ENCODE data around the gene ADAMTS7. TPM values are rescaled to one million over a fixed set of nuclear protein-coding genes. Genes with fewer than 3 reads are reported as not detected.

Gene ADAMTS7, protein sequence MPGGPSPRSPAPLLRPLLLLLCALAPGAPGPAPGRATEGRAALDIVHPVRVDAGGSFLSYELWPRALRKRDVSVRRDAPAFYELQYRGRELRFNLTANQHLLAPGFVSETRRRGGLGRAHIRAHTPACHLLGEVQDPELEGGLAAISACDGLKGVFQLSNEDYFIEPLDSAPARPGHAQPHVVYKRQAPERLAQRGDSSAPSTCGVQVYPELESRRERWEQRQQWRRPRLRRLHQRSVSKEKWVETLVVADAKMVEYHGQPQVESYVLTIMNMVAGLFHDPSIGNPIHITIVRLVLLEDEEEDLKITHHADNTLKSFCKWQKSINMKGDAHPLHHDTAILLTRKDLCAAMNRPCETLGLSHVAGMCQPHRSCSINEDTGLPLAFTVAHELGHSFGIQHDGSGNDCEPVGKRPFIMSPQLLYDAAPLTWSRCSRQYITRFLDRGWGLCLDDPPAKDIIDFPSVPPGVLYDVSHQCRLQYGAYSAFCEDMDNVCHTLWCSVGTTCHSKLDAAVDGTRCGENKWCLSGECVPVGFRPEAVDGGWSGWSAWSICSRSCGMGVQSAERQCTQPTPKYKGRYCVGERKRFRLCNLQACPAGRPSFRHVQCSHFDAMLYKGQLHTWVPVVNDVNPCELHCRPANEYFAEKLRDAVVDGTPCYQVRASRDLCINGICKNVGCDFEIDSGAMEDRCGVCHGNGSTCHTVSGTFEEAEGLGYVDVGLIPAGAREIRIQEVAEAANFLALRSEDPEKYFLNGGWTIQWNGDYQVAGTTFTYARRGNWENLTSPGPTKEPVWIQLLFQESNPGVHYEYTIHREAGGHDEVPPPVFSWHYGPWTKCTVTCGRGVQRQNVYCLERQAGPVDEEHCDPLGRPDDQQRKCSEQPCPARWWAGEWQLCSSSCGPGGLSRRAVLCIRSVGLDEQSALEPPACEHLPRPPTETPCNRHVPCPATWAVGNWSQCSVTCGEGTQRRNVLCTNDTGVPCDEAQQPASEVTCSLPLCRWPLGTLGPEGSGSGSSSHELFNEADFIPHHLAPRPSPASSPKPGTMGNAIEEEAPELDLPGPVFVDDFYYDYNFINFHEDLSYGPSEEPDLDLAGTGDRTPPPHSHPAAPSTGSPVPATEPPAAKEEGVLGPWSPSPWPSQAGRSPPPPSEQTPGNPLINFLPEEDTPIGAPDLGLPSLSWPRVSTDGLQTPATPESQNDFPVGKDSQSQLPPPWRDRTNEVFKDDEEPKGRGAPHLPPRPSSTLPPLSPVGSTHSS (N-terminal part only)
- 3.2 and 6.2 TPM in 2 replicates for total RNA-seq

DNA sequence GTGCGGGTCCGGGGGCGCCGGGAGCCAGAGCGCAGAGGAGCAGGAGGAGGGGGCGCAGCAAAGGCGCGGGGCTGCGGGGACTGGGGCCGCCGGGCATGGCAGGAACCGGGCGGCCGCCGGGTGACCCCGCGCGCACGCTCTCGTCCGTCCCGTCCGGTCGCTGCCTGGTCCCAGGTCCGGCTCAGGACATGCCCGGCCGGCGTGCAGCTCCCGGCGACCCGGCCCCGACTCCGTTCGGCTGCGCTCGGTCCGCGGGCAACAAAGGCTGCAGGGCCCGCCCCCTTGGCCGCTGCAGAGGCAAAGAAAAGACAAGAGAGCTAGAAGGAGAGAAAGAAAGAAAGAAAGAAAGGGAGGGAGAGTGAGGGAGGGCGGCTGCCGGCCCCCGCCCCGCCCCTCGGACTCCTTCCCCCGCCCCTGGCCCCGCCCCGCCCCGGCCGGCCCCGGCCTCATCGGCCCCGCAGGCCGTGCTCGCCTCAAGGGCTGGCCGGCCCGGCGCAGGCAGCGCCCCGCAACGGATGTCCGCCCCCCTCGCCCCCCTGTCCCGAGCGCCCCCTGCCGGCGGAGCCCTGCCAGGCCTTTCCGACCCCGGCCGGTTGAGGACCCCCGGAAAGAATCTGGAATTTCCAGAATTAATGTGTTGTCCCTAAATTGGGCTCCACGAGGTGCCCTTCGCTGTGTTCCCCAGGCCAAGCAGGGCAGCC is at the start of gene ADAMTS7:
ADAMTS7 (minus strand) TSS at position 341 of the 701 bp plus-strand sequence; CDS start at position 97, 244 bp downstream.

Other genes with a start within 250 kb of the ADAMTS7 start
- 1.2 and 7.3 TPM in 2 replicates for gene CHRNA5, start 245.9 kb downstream of the ADAMTS7 start, total RNA-seq
- not detected in 2 replicates for gene CHRNA3, start 190.5 kb downstream of the ADAMTS7 start, total RNA-seq
- gene CHRNB4, start 170.3 kb downstream of the ADAMTS7 start, total RNA-seq, result not detected in 2 replicates
- 318 and 397 TPM in 2 replicates for gene MORF4L1, start 61.4 kb upstream of the ADAMTS7 start, total RNA-seq
- 33.7 and 78.2 TPM in 2 replicates for gene CTSH, start 133.6 kb upstream of the ADAMTS7 start, total RNA-seq

All from myometrial cell (primary cell).